ENCODE results near the gene SCNN1A.

SCNN1A gene

DNA sequence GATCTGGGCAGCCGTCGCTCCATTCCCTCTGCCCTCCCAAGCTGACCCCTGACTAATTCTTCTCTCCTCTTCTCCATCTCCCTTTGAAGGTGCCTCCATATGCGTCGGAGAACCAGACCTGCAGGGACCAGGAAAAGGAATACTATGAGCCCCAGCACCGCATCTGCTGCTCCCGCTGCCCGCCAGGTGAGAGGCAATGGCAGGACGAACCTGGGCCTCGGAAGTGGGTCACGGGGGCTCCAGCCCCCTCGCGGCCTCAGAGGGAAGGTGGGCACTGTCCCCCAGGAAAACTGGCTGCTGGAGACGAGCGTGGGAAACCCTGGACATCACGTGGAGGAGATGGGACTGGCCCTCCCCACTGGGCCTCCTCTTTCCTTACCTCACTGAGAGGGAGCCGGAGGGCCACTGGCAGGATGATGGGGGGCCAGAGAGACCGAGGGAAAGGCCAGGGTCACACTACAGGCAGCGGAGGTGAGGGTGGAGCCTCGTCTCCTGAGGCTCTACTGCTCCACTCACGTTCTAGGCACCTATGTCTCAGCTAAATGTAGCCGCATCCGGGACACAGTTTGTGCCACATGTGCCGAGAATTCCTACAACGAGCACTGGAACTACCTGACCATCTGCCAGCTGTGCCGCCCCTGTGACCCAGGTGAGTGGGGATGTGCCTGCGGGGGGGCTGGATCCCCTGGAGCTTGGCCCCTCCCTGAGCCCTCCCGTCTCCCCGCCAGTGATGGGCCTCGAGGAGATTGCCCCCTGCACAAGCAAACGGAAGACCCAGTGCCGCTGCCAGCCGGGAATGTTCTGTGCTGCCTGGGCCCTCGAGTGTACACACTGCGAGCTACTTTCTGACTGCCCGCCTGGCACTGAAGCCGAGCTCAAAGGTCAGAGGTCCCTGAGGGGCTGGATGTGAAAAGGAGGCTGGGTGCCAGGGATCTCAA lies 9.4 kb upstream of the SCNN1A start:
- in situ Hi-C loops (cut with MboI; ENCODE audit: low sequenced_read_pairs), result no loop called here

DNA sequence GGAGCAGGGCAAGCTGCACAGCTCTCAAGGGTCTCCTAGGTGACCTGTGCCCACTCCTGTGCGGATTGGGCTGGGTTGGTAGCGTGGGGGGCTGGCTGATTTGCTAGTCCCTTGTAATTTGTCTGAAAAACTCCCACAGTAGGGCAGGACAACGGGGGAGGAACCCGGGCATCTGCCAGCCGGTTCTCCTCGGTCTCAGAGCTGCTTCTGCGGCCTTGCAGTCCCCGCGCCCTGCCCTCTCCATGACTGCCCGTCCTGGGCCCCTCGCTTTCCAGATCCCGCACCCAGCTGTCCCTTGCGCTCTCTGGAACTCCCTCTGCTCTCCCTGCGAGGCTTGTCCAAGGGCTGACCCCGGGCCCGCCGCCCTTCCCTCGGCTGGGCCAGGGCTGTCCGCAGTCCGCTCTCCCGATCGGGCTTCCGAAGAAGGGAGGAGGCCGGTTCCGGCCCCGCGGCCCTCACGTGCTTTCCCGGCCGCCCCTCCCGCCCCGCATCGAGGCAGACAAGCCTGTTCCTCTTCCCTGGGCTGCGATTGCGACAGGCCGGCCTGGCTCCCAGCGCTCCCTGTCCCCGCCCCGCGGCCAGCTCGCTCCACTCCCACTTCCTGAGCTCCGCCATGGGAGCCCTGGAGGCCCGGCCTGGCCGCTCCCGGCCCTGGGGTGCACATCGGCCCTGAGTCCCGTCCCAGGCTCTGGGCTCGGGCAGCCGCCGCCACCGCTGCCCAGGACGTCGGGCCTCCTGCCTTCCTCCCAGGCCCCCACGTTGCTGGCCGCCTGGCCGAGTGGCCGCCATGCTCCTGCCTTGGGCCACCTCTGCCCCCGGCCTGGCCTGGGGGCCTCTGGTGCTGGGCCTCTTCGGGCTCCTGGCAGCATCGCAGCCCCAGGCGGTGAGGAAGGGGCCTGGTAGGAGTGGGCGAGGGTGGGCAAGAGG lies 8.5 kb upstream of the SCNN1A start, which contains the start of gene LTBR:
LTBR (plus strand) TSS at position 591 of the 927 bp plus-strand sequence; CDS start at position 788, 197 bp downstream.
- in situ Hi-C loops (cut with MboI; ENCODE audit: low sequenced_read_pairs), result no loop called here

DNA sequence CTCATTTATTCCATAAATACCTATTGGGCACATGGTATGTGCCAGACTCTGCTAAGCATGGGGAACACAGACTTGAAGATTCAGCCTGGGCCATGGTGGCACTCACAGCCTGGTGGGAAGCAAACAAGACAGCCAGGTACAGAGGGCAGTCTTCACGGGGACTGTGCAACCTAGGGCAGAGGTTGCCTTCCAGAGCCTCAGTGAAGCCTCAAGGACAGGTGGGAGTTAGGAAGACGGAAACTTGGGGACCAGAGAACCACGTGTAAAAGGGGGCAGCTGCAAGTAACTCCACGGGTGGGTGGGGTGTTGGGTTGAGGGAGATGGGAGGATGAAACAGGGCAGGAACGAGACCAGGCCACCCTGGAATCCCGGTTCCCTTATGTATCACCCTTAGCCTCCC lies 7.6 kb upstream of the SCNN1A start:
- in situ Hi-C loops (cut with MboI; ENCODE audit: low sequenced_read_pairs), result no loop called here

DNA sequence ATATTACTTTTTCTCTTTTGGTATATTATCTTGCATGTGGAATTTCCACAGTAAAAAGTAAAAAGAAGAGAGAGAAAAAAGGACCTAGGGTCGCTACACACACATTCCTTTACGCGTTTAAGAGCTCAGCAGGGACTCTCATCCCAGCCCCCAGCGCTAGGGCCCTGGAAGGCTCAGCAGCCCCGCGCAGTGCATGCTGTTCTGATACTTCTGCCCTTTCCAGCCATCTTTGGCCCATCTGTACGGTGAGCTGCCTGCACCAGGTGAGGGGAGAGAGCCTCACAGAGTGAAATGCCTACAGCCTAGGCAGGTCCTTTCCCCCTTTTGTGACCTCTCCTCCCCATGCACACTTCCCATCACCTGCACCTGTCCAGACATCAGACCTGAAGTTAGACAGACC lies 7.0 kb upstream of the SCNN1A start:
- in situ Hi-C loops (cut with MboI; ENCODE audit: low sequenced_read_pairs), result no loop called here

DNA sequence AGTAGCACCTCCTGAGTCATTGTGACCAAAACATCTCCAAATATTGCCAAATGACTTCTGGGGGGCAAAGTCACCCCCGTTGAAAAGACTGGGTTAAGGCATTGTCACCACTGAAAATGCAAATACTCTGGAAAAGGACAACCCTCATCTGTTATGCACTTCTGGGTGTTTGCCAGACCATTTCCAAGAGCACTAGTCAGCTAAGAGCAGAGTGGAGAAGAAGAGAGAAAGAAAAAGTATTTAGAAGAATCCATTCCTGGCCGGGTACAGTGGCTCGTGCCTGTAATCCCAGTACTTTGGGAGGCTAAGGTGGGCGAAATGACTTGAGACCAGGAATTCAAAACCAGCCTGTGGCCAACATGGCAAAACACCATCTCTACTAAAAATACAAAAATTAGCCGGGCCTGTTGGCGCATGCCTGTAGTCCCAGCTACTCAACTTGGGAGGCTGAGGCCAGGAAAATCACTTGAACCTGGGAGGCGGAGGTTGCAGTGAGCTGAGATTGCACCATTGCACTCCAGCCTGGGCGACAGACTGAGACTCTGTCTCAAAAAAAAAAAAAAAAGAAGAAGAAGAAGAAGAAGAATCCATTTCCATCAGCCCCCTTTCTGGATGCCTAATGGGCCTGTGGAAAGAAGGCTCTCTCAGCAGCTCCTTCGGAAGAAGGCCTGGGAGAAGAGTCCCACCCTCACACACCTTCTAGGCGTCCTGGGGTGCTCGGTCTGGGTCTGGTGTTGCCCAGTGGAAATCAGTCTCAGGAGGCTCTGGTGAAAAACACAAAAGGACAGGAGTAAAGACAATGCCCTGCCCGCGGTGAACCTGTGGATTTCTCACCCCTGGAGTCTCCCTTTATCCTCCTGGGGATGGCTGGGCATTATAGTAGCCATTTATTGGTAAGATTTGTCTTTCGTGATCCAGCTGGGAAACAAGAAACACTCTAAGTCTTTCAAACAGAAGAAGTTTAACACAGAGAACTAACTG lies 5.1 kb upstream of the SCNN1A start:
- in situ Hi-C loops (cut with MboI; ENCODE audit: low sequenced_read_pairs), result no loop called here

DNA sequence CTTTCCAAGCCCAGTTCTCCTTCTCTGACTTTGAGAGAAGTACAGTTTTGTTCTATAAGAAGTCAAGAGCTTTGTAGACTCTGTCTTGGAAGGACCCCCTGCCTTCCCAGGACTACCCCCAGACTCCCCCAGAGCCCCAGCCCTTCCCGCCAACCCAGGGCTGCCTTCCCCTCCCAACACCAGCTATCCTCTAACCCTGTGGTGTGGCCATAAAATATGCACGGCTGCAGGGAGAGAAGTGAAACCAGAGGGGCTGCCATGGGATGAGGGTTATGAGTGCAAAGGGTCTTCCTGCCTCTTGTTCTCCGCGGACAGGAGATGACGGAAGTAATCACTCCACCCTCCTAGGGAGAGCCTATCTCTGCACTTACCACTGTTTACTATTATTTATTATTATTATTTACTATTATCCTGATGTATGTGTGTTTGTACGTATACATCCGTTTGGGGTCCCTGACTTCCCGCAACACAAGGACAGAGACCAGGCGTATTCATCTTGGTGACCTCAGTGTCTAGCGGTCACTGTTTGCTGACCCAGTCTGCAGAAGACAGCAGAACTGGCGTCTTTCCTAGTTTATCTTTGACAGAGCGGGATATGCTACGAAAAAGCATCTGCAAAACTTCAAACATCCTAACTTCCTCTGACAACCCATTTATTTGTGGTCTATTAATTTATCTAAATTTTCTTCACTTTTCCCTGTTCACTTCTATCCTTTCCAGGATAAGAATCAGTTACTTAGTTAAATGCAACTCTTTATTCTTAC lies 3.5 kb upstream of the SCNN1A start:
- in situ Hi-C loops (cut with MboI; ENCODE audit: low sequenced_read_pairs), result no loop called here

DNA sequence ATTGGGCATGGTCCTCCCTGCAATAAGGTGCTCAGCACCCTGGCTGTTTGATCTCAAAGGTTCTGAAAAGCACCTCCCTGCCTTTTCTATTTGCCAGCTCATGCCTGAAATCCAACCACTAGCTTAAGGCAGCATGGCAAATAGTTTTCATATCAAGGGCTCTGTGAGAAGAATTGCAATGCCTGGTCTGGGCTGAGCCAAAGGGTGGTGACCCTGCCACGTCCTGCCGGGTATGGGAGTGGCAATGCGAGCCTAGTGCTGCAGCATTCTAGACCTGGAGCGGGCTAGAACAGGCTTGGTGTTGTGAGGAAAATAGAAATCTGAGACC lies 2.3 kb upstream of the SCNN1A start:
- in situ Hi-C loops (cut with MboI; ENCODE audit: low sequenced_read_pairs), result no loop called here

DNA sequence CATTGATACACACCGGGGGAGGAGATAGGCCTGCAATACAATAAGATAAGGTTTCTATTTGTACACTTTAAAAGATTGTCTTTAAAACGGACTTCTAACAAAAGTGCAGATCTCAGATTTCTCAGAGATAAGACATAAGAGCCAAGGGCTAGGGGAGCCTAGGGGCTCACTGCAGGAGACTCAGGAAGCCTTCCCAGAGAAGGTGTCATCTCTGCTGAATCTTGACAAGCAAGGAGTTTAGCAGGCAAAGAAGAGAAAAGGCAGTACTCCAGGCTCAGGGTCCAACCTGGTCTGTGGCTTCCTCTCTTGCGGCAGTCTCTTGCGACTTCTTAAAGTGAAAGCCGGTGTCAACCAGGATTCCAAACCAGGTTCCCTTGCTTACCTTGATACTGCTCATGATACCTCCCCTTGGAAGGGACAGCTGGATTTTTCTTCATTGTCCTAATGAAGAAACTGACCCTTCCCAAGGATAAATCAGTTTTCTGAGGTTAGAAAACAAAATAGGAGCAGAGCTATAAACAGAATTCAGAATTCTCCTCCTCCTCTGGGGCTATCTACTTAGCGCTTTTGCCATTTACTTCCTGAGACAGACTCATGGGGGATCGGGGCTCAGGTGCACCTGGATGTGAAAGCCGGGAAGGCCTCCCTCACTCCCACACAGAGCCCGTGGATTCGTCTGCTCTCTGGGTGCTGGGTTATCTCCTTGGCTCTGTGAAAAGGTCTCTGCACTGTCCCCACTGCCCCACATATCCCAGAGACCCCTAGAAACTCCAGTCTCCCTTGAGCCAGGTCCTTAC lies 1.7 kb upstream of the SCNN1A start:
- in situ Hi-C loops (cut with MboI; ENCODE audit: low sequenced_read_pairs), result no loop called here

DNA sequence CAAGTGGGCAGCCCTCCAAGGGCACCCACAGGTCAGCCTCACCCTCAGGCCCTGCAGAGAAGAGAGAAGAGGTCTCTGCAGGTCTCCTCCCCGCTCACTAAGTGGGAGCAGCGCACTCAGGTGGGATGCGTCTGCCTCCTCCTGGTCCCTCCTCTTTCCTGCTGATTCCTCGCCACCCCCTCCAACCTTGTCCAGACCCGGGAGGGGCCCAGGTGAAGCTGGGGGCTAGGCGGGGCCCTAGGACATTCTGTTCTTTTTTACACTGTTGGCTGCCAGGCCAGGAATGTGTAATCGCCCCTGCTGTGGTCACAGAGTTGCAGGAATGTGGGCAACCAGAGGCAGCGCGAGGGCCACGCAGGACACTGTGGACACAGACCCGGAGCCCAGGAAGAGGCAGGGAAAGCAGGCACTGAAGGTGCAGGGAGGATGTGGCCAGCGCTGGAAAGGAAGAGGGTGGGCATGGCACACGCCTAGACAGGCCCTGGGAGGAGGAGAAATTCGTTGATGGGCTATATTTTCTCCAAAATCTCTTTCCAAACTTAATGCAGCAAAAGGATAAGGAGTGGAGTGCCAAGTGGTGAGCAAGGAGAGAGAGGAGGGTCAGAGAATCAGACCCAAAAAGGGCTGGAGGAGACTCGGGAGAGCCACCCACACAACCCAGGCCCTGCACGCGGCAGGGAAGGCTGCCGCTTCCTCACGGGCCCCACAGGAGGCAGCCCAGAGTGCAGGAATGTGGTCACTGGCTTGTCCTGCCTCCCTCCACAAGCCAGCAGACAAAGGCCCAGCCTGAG lies 911 bp upstream of the SCNN1A start:
- in situ Hi-C loops (cut with MboI; ENCODE audit: low sequenced_read_pairs), result no loop called here

DNA sequence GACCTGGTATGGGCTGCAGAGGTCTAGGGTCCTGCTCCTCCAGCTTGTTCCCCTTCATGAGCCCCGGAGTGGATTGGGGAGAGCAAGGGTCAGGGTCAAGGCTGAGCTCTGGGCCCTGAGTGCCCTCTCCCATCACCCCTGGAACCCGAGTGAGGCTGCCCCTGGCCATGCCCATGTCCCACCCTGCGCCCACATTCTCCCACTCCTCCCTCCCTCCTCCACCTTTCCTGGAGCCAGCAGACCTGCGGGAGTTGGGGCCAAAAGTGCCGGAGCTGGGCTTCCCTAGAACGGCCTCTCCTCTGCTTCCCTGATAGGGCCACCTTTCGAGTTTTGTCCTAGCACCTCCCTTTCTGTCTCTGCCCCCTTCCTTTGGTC lies 590 bp downstream of the SCNN1A start:
- in situ Hi-C loops (cut with MboI; ENCODE audit: low sequenced_read_pairs), result no loop called here

DNA sequence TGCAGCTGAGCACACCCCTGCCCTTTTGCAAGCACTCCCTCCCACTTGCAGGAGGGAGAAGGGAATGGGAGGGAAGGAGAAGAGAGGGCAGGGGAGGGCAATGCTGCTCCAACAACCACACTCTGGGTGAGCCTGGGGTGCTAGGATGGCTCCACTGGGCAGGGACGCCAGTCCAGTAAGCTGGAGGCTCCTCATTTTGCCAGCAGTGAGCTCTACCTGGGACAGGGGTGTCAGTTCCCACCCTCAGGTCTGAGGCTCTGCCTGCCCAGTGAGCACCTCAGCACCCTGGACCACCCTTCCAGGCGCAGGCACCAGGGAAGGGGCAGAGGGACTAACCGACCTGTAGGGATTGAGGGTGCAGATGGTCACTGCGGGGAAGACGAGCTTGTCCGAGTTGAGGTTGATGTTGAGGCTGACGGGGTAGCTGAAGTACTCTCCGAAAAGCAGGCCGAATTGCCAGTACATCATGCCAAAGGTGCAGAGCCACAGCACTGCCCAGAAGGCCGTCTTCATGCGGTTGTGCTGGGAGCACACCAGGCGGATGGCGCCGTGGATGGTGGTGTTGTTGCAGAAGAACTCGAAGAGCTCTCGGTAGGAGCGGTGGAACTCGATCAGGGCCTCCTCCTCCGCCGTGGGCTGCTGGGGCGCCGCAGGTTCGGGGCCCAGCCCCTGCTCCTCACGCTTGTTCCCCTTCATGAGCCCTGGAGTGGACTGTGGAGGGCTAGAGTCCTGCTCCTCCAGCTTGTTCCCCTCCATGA lies 1.2 kb downstream of the SCNN1A start:
- in situ Hi-C loops (cut with MboI; ENCODE audit: low sequenced_read_pairs), result no loop called here

DNA sequence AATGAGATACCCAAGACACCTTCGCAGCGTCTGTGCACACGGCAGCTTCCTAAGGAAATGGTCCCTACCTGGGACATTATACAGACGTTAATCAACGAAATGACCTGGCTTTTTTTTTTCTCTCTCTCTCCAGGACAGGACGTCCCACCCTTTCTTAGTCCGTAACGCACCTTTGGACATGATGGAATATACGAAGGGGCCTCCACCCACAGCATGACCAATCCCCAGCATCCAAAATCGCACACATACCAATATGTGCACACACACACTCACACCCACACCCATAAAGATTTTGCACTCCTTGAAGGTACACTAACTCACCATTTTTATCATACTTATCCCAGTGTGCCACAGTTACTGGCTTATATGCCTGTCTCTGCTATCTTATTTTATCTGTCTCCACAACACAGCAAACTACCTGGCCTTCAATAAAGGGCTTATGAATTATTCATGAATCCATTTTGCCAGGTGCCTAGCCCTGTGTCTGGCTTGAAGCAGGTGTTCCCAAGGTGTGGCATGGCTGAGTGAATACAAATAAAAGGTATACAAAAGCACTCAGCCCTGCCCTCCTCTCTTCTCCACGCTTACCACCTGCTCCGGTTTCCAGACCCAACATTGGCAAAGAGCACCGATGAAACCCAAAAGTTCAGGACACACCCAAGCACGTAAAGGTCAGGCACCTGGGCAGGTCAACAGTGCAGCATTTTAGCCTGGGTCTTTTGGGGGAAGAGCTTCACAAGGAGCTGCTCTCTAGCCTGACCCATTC lies 2.2 kb downstream of the SCNN1A start:
- in situ Hi-C loops (cut with MboI; ENCODE audit: low sequenced_read_pairs), result no loop called here

DNA sequence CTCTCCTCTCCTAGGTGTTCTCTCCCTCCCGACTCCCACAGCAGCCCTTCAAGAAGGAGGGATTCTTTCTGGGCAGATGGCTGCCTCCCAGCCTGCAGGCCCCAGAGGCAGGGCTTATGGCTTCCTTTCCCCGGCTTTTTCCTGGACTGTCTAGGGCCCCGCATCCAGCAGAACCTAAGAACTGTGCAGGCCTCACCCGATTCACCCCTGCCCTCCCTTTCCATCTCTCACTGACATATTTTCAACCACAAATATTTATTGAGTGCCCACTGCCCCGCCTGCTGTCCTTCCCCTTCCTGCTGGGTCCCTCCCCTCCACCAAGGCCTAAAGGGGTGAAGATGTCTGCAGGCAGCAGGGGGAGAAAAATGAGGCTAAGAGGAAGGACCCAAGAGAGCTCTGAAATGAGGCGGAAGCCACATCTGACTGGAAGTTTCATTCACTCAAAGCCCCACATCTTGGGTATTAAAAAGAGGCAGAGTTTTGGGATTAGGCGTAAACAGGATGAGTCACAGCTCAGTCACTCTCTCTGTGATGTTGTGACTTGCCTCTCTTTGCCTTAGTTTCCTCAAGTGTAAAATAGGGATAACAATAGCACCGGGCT lies 2.9 kb downstream of the SCNN1A start:
- in situ Hi-C loops (cut with MboI; ENCODE audit: low sequenced_read_pairs), result no loop called here

DNA sequence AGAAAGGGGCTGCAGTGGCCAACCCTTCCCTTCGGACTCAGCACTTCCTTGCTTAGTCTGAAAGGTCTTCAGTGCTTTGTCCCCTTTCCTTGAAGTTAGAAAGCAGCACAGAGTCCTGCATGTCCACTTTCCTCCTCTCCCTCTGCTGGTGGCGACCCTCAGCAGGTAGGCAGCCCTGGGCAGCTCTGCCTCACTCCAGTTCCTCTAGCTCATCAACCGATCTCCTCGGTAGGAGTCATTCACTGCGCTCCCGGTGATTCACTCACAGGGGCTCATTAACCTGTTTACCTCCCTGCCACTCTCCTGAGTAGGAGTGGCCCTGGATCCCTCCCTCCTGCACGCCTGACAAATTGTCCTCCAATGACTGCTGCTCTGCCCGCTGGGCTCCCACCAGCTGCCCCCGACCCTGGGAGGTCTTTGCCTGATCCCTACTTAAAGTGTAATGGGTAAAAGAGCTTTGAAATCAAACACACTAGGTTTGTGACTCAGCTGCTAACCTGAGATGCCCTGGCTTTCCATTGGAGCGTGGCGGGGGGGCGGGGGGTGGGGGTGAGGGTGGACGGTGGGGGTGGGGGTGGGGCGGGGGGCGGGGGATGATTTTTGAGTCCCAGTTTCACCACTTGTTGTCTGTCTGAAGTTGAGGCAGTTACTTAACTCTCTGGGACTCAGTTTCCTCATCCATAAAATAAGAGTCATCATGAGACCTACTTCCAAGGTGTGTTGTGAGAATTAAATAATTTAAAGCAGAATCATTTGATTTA lies 4.2 kb downstream of the SCNN1A start:
- in situ Hi-C loops (cut with MboI; ENCODE audit: low sequenced_read_pairs), result no loop called here

DNA sequence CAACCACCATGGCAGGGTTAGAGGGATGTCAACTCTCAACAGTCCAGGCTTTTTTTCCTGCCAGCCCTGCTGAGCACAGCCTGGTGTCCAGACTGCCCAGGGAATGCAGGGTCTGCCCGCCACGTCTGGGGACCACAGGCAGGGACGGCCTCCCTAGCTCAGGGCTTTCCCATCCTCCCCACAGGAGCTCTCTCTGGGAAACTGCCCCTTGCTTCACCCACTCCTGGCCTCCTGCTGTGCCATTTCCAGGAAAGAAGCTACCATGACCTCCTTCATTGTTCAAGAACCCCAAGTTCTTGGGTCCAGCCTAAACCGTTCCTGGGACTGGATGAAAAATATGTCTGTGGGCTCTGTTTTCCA lies 4.8 kb downstream of the SCNN1A start:
- in situ Hi-C loops (cut with MboI; ENCODE audit: low sequenced_read_pairs), result no loop called here
